Muscle layer of duodenum (tissue), 2 donors: ENCODE data around the gene CD72.
"Not testable (repeated sequence)": the region's sequence is repeated elsewhere in the genome, so short reads cannot be mapped to it uniquely, and the experiment has no call there.

ENCODE experiments used
- H3K27ac ChIP-seq: one replicate; pipeline ENCODE4 v1.7.0; 2013; ENCODE audit warnings: mild to moderate bottlenecking, low read length
- H3K27me3 ChIP-seq: one replicate; pipeline ENCODE4 v1.7.0; 2013; ENCODE audit warnings: low read depth, mild to moderate bottlenecking, control low read depth, low read length
- H3K36me3 ChIP-seq, 2 donors: one replicate each; pipeline ENCODE4 v1.7.0; 2013; ENCODE audit warnings: low read length in 2 of 2, control low read depth in 1 of 2, mild to moderate bottlenecking in 1 of 2; ENCODE audit not compliant: insufficient read depth in 2 of 2, control insufficient read depth in 1 of 2
- H3K4me1 ChIP-seq, 2 donors: one replicate each; pipeline ENCODE4 v1.7.0; 2013; ENCODE audit warnings: low read length in 2 of 2, mild to moderate bottlenecking in 2 of 2, control low read depth in 1 of 2, moderate library complexity in 1 of 2; ENCODE audit not compliant: insufficient read depth in 2 of 2, control insufficient read depth in 1 of 2
- H3K4me3 ChIP-seq, 2 donors: one replicate each; pipeline ENCODE4 v1.7.0; 2013; ENCODE audit warnings: low read length in 2 of 2, low read depth in 1 of 2, mild to moderate bottlenecking in 1 of 2
- H3K9me3 ChIP-seq, 2 donors: one replicate each; pipeline ENCODE4 v1.7.0; 2013; ENCODE audit warnings: low read length in 2 of 2, control low read depth in 1 of 2, mild to moderate bottlenecking in 1 of 2; ENCODE audit not compliant: control insufficient read depth in 1 of 2
- donor health status: healthy.

Gene CD72

DNA sequence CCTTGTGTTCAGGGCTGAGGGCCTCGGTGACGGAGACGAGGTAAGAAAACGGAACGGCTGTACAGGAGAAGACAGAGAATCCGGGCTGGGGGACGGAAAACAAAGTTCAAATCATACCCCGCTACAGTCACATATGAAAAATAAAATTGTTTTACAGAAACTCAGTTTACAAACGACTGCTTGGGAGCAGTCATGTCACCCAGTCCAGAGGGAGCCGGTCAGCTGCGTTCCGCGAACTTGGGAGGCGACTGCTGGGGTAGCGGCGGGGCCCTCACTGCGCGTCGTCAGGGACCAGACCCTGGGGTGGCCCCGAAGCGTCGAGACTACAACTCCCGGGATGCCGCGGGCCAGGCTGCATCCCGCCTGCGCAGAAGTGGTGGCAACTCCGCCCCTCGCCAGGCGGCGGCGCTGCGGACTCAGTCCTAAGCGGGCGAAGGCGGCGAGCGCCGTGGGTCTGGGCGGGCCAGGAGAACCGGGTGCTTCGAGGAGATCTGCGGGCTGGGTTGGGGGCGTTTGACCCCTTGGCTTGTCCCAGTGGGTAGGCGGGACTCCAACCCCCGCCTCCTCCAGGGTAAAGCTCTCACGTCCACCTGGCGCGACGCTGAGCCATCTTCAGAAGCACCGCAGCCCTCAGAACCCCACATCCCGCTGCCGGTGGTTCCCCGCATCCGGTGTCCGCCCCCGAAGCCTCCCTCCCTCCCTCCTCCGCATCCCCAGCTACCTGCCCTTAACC is 28.5 kb upstream of the CD72 start:
- peaks cover 5 to 10% of the 10 kb centered on the region in 2 donors for H3K4me1 ChIP-seq

GRCh38 chr9:35646153-35646532 is 27.9 kb upstream of the CD72 start:
- Histone ChIP-seq H3K4me1 (peaks cover 5 to 10% of the 10 kb centered on the region in 2 donors), H3K4me3 (peak overlapping the region; percentile 74 to 87), H3K27me3 (no peaks in the 10 kb centered on the region), H3K36me3 (no peaks in the 10 kb centered on the region), H3K9me3 (no peaks in the 10 kb centered on the region), H3K27ac (peak overlapping the region; percentile 96)

More for the DNA sequence above, 28.5 kb upstream of the CD72 start:
- H3K27ac ChIP-seq: peak overlapping the region; percentile 96
- no peaks in the 10 kb centered on the region for H3K36me3 ChIP-seq
- H3K27me3 ChIP-seq: no peaks in the 10 kb centered on the region
- H3K4me3 ChIP-seq: peak overlapping the region; percentile 74 to 87
- no peaks in the 10 kb centered on the region for H3K9me3 ChIP-seq

- not testable (repeated sequence) for H3K9me3 ChIP-seq, H3K27me3 ChIP-seq, H3K4me1 ChIP-seq, H3K36me3 ChIP-seq
- H3K27ac ChIP-seq: peak overlapping the region; percentile 96
- peak overlapping the region; percentile 74 to 87 for H3K4me3 ChIP-seq
These were observed 27.5 kb upstream of the CD72 start for GRCh38 chr9:35645736-35646135.

DNA sequence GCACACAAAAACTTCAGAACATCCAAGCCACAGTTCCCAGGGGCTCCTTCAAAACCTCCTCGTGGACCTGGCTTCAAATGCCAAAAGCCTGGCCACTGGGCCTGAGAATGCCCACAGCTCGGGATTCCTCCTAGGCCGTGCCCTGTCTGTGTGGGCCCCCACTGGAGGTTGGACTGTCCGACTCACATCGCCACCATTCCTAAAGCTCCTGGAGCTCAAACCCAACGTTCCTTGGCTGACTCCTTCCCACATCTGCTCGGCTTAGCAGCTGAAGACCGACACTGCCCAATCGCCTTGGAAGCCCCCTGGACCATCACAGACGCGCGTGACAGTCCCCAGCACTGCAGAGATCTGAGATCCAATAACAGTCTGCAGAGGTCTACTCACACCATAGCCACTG is 24.8 kb upstream of the CD72 start:
- no peaks in the 10 kb centered on the region for H3K27me3 ChIP-seq
- no peak overlapping the region for H3K27ac ChIP-seq
- peaks cover 5 to 10% of the 10 kb centered on the region in 2 donors for H3K4me1 ChIP-seq
- H3K9me3 ChIP-seq: no peaks in the 10 kb centered on the region
- no peak overlapping the region for H3K4me3 ChIP-seq
- H3K36me3 ChIP-seq: no peaks in the 10 kb centered on the region

GRCh38 chr9:35641478-35641877 is 23.3 kb upstream of the CD72 start:
- H3K27me3 ChIP-seq, H3K4me1 ChIP-seq, H3K27ac ChIP-seq, H3K36me3 ChIP-seq, H3K9me3 ChIP-seq, H3K4me3 ChIP-seq: not testable (repeated sequence)

- not testable (repeated sequence) for H3K9me3 ChIP-seq, H3K27me3 ChIP-seq, H3K36me3 ChIP-seq, H3K4me3 ChIP-seq, H3K4me1 ChIP-seq, H3K27ac ChIP-seq
These were observed 22.2 kb upstream of the CD72 start for GRCh38 chr9:35640431-35640830.

DNA sequence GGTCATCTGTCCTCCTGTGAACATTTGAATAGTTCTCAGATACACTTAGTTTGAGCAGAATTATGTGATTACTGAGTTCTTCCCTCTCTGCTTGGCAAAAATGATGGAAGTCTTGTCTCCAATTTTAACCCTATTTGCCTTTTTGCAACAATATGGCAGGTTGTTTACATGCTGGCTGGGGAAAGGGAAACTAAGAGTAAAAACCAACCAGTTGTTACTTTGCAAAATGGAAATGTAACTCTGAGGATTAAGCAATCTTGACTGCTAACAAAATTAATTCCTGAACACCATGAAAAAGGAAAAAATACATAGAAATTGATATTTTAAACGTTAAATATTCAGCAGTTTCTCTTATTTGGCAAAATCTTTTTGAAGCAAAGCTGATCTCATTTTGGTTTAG is 21.4 kb upstream of the CD72 start:
- H3K4me1 ChIP-seq: no peaks in the 10 kb centered on the region
- H3K4me3 ChIP-seq: no peak overlapping the region
- no peaks in the 10 kb centered on the region for H3K27me3 ChIP-seq
- no peak overlapping the region for H3K27ac ChIP-seq
- H3K36me3 ChIP-seq: no peaks in the 10 kb centered on the region
- H3K9me3 ChIP-seq: no peaks in the 10 kb centered on the region

DNA sequence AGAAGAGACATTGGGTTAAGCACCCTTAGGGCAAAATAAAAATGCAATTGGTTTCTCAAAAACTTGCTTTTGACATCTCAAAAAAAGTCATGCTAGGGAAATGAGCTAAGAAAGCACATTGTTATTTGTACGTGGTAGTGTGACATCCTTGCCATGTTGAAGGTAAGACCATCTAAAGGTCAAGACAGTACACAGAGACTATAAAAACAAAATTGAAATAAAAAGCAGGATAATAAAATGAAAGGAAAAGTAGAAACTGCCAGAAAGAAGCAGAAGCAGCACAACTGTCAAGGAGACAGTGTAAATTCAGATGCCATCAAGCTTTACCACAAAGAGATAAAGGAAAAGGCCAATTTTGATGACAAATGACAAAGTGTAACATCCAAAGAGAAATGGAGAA is 21.0 kb upstream of the CD72 start:
- H3K27ac ChIP-seq, H3K9me3 ChIP-seq, H3K27me3 ChIP-seq, H3K4me1 ChIP-seq, H3K36me3 ChIP-seq, H3K4me3 ChIP-seq: not testable (repeated sequence)

GRCh38 chr9:35638751-35639150 is 20.5 kb upstream of the CD72 start:
- H3K4me3 ChIP-seq, H3K36me3 ChIP-seq, H3K27ac ChIP-seq, H3K4me1 ChIP-seq, H3K9me3 ChIP-seq, H3K27me3 ChIP-seq: not testable (repeated sequence)

GRCh38 chr9:35637427-35637955 is 19.3 kb upstream of the CD72 start:
- not testable (repeated sequence) for H3K27me3 ChIP-seq, H3K4me1 ChIP-seq, H3K9me3 ChIP-seq, H3K4me3 ChIP-seq, H3K27ac ChIP-seq, H3K36me3 ChIP-seq

GRCh38 chr9:35636877-35637246 is 18.6 kb upstream of the CD72 start:
- H3K9me3 ChIP-seq, H3K36me3 ChIP-seq, H3K4me3 ChIP-seq, H3K27ac ChIP-seq, H3K27me3 ChIP-seq, H3K4me1 ChIP-seq: not testable (repeated sequence)
